ENCODE results near the gene EGFL8. TPM values are rescaled to one million over a fixed set of nuclear protein-coding genes. Genes with fewer than 3 reads are reported as not detected.

EGFL8 gene
- total and polyA plus RNA-seq, 2 of the 8 experiments (the other 6 are each of a cell fraction or from before 2014, with no cell fraction given): 5.0 to 9.2 TPM

- no peak for TF ChIP-seq CHD2 (IDR thresholded peaks at IDR 0.05; ENCODE audit: low read length)
These were observed 12.2 kb downstream of the EGFL8 start (continued) for GRCh38 chr6:32176476-32177182.

Data from H1 (cell line).